HG02571 (cell line): ENCODE results near the gene IER5.

ENCODE experiments used
- ATAC-seq: cut with Tn5 transposase; IDR thresholded peaks from one replicate; pipeline ENCODE4 v1.9.1; 2021; ENCODE audit warnings: mild to moderate bottlenecking, moderate library complexity; ENCODE audit not compliant: unreplicated experiment

The IER5 gene

DNA sequence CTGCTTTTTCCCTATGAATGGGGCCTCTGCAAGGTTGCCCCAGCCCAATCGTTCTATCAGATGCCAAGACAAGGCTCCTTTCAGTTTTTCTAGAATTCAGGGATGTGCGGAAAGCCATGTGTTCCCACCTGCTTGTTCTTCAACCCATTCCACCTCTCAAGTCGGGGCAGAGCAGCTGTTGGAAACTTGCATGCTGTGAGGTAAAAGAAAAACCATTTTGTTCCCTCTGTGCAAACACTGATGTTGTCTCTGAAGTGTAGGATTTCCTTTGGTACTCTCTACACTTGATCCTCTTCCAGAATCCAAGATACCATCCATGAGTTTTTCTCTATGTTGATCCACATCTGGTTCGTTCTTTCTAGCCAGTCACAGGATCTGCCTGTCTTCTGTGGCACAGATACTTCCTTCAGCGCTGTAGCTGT lies 7.3 kb downstream of the IER5 start:
- ATAC-seq: no peak

DNA sequence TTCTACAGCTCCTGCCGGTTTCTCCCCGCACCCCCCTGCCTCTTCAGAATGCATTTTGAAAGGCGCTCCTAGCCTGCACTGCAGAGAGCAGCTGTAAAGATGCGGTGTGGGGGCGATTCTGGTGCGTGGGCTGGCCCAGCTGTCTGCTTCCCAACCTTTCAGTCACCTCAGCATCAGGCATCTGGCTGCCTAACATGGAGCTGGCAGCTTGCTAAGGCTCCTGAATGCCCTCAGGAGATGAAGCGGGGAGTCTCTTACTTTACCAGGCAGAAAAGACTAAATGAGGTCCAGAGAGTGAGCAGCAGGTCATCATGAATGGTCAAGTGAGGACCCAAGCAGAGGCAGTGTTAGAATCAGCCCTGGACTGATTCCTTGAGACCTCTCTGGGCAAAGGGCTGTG lies 8.7 kb downstream of the IER5 start:
- no peak for ATAC-seq

DNA sequence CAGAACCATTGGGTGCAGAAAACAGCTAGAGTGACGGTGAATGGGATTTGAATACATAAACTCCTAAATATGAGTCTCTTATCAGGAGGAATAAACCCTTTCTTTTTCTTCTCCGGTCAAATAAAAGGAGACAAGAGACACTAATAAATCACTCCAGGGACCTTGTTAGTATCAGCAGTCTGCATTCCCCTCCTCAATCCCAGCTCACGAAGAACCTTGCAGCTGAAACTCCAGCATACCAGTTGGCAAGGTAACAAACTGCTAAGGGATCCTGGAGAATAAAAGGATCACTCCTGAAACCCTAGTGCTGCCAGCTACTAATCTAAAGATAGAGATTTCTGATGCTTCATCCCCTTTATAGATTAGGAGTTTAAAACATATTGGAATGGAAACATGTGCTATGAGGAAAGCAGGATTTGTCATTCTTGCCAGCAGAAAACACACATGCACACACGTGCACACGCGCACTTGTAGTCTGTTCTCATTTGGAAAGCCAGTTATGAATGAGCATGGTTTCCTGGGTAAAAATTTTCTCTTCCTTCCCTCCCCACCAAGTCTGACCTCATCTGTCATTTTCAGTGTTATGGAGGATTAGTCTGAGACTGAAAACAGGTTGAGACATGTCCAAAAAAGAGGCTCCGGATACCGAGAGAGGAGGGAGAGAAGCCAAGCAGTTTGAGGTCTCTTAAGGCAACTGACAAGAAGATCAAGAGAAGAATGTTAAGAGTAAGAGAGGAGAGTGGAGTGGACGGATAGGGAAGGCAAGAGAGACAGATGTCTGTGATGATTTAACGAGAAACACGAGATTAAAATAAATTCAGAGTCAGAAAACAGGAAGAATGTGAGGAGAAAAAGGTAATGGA lies 10.9 kb downstream of the IER5 start:
- peak; percentile 52 for ATAC-seq

DNA sequence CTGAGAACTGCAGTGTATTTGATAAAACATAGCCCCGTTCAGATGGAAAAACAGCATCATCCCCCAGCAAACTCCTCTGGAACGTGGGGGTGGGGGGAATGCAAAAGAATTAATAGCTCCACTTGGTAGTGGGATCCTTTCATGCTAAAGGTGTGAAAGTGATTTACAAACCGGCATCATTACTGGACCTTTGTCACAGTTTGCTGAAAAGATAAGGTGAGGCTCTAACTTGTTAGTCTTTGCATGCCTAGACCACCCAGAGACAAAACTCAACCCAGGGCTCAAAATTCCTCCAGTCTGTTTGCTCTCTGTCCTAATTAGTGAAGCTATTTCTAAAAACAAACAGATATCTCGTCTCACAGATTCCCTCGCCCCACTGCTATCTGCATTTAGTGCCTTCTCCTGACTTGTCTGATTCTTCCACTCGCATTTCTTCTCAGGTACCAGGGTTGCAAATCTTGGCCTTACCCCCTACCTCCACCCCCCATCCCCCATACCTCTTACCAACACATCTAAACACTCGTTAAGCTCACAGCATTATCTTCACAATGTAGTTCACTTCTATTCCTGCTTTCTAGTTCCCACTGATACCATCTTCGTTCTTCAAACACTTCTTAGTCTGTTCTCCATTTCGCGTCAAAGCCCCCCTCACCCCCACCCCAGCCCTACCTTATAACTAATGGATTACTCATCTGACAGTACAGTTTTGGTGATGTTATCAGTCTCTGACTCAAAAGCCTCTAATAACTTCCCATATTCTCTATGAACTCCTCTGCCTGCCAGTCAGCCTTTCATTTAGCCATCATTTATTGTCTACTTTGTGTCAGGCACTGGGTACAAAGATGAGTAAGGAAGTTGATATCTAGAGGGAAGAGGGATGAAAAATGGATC lies 11.8 kb downstream of the IER5 start:
- ATAC-seq: no peak

DNA sequence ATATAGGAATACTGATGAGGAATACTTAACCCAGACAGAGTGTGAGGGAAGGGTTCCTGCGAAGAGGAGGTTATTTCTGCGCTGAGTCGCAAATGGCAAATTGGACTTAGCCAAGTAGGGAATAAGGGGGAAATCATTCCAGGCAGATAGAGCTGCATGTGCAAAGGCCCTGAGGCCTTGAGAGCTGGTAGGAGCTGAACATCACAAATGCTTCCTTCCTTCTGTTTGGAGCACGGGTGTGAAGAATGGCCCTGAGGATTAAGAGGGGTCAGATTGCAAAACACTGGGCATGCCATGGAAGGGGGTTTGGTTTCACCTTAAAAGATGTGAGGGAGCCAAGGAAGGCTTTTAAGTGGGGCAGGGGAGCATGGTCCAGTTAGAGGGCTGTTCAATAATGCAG lies 12.4 kb downstream of the IER5 start:
- no peak for ATAC-seq

DNA sequence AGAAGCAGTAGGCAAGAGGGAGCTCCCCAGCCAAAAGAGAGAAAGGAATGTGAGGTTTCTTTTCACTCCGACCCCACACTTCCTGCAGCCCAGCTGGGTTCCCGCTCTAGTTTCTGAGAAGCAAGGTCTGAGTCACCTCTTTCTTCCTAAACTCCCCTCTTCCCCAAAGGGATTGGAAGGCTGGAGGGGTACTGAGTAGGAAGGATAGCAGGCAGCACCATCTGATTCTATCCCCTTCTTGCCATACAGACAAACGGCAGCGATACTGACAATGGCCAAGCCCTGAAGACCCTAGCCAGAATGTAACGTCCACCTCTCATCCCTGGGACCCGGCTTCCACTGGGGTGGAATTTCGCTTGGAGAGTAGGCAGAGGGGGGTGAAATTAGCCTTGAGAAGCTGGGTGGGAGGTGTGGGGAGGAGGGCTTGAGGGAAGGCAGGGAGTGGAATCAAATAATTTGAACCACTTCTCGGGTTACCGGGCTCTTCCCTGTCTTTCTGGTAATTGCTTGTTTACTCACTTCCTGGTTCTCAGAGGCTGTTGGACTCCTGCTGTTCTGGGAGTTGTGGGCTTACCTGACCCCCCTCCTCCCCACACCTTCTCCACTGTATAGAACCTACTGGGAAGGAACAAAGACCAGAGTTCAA lies 13.2 kb downstream of the IER5 start:
- no peak for ATAC-seq

DNA sequence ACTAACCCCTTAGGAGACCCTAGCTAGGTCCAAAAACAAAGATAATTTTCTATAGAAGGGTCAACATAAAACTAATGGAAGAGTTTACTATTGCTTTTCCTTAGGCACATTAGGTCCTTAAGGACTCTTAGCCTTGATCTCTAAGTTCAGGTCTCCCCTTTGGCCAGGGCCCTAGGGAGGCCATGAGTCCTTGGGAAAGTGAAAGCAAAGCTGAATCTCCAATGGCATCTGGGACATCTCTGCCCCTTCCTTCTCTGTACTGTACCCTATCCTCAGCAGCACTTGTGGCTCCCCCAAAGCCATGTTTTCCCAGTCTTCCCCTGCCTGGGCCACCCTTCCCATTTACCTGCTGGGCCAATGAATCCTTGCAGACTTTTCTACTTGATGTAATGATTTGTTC lies 14.3 kb downstream of the IER5 start:
- no peak for ATAC-seq

DNA sequence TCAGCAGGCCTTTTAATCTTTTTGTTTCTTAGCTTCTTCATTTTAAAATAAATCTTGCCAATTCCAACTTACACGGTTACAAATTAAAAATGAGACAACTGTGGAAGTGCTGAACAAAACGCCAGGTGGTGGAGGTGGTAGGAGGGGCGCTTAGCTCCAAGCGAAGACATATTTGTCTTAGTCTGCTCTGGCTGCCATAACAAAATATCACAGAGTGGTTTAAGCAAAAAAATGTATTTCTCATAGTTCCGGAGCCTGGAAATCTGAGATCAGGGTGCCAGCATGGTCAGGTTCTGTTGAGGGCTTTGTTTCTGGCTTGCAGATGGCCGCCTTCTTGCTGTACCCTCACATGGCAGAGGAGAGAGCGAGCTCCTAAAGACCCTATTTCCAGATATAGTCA lies 14.9 kb downstream of the IER5 start:
- ATAC-seq: no peak

DNA sequence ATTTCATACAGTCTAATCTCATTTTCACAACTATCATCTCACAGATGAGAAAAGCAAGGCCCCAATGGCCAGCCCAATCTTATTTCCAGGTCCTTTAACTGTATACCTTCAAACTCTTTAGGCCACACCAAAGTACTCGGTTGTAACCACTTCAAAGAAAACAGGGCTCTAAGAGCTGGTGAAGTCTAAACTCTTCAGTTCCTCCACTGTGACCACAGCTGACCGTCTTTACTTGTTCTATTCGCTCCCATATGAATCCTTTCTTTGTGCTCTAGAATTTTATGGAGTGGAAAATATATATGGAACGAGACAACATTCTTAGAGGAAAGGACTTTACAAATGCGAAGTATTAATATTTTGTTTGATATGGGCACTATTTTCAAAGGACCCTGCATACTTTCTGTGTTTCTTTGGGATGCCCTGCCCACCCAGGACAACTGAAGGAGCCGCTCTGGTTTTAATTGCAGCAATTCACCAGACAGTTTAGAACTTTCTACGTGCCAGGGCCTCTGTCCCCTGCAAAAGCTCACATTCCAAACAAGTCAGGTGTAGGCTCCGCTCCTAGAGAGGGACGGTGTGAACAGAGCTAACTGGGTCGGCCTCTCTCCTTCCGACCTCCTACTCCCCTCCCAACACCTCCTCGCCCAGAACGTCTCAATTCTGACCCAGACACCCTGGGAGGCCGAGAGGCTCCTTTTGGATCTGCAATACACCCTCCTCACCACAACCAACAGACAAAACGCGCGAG lies 15.7 kb downstream of the IER5 start:
- ATAC-seq: peak; percentile 18

DNA sequence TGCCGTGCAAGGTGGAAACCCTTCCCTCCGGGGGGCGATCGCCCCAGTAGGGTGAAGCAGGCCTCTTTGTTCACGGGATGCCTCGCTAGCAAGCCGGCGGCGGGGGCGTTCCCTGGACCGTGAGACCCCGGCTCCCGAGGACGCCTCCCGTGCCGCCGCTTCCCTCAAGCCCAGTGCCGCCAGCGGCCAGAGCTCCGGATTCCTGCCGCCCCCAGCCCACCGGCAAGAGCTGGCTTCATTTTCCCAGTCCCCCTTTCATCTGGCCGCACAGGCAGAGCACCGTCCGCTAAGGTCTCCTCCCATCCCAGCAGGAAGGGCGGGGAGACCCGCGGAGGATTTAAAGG lies 16.3 kb downstream of the IER5 start:
- ATAC-seq: peak; percentile 16

DNA sequence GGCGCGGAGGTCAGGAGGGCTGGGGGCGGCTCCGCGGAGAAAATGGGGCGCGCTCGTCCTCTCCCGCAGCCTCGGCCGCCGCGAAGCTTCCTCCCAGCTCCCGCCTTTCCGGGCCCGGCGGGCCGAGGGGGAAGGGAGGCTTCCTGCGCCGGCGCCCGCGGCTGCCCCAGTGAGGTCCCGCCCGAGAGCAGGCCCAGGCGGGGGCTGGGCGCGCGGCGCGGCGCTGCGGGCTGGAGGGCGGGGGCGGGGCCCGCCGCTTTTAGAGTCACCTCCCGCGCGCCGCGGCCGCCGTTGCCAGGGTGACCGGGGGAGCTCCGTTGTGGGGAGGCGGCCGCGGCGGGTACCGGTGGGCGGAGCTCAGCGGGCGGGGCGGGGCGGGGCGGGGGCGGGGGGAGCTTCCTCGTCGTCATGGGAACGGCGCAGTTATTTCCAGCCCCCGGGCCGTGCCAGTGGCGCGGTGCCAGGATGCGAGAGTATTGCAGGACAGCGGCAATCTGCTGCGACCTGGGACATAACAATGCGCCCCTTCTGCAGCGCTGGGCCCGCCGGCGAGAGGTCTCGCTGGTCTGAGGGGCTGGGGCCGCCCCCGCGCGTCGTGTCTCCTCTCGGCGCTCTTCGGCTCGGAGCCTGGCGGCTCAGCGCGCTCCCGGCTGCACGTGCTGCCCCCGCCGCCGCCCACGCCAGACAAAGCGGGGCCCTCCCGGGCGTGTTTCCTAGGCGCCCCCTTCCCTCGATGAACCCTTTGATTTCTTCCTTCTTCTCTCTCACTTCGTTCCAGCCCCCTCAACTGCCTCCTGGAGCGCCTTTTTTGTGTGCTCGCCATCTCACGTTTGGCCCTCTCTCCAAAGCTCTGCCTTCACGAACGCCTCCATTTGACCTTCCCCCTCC lies 16.9 kb downstream of the IER5 start:
- ATAC-seq: peak; percentile 77

DNA sequence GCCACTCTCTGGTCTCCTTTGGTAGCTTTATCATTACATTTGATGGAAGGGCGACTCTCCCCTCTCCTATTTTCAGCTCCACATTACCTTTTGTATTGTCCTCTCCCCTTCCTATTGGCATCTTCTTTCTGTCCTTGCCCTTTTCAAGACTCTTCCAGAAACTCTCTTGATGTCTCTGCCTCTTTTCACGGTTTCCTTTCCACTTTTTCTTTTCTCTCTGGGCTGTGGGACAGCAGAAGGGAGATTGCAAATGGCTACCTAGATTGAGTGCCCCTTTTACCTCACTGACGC lies 17.5 kb downstream of the IER5 start:
- ATAC-seq: no peak

DNA sequence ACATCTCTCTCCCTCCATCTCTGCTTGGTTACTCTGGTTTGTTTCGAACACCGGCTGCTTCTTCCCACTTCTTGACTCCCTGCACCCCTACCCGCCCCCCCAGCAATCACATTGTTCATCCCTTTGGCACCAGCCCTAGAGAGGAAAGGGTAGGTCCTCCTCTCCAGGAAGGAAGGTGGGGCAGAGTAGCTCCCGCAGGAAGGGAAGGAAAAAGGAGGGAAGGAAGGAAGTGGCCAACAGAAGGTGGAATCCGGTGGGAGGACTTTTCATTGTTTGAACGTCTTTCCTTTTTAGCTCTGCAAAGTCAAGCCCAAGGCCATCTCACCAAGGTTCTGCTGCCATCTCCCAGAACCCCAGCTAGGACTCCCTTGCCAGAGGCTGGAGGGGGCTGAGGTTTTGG lies 18.0 kb downstream of the IER5 start:
- no peak for ATAC-seq

DNA sequence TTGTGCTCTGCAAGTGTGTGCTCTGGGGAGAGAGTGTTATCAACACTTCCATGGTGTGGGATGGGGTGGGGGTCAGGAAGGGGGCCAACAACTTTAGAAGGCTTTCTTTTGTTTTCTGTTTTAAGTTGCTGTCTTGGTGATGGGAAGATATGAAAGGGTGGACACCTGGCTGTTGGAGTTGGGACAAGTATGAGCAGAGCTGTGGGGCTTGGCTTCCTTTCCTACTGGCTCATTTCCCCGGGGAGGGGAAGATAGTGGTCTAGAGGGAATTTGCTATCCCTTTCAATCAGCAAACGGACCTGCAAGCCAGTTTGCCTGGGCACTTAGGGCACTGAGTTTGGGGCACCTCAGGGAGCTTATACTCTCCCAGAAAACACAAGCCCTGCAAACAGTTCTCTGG lies 19.2 kb downstream of the IER5 start:
- ATAC-seq: no peak

DNA sequence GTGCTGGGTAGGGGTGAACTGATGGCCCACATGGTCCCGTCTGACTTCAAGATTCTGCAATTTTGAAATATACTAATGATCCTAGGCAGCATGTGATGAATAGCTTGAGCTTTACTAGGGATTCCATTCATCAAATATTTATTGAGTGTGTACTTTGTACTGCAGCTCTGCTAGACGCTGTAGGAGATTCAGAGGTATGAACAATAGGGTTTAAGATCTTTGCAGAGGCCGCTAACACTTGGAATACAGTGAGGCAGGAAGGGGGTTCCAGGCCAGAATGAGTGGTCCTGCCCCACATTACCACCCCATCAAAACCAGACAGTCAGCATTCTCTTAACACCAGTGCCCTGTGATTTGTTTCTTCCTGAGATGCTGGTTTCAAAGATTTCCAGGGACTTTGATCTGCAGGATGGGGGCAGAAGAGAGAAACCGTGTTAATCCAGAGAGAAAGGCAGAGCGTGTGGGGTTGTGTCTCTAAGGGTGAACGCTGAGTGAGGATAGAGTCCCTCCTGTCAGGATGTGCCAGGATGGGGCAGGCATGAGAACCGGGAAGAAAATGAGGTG lies 19.9 kb downstream of the IER5 start:
- ATAC-seq: no peak

DNA sequence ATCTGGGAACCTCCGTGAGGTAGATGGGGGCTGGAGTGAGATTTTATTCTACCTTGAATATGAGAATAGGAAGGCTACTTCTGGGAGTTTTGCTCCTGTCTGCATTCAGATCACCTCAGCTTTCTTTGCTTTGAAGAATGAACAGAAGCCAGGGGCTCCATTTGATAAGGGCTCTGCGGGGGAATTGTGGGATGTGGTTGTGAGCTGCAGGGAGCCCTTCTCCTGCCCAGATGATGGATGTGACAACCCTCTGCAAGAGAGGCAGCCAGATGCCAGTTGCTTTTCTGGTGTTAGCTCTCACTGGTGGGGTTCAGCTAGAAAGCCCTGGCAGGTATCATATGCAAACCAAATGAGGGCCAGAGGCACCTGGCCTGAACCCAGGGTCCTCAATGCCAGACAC lies 21.5 kb downstream of the IER5 start:
- ATAC-seq: no peak

DNA sequence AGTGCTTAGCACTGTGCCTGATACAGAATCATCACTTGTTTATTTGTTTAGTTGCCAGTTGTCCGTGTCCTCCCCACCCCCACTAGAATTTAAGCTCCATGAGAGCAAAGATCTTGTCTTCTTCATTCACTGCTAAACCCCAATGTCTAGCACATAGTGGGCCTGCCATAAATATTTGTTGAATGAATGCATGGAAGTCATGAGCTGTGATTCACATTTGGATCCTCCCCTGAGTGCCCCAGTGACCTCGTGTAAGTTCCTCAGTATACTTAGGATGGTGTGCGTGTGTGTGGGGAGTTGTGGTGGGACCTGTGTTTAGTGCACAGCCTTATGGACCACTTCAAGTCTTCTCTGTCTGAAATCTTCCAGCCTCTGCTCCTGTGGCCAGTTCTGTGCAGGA lies 23.1 kb downstream of the IER5 start:
- no peak for ATAC-seq

DNA sequence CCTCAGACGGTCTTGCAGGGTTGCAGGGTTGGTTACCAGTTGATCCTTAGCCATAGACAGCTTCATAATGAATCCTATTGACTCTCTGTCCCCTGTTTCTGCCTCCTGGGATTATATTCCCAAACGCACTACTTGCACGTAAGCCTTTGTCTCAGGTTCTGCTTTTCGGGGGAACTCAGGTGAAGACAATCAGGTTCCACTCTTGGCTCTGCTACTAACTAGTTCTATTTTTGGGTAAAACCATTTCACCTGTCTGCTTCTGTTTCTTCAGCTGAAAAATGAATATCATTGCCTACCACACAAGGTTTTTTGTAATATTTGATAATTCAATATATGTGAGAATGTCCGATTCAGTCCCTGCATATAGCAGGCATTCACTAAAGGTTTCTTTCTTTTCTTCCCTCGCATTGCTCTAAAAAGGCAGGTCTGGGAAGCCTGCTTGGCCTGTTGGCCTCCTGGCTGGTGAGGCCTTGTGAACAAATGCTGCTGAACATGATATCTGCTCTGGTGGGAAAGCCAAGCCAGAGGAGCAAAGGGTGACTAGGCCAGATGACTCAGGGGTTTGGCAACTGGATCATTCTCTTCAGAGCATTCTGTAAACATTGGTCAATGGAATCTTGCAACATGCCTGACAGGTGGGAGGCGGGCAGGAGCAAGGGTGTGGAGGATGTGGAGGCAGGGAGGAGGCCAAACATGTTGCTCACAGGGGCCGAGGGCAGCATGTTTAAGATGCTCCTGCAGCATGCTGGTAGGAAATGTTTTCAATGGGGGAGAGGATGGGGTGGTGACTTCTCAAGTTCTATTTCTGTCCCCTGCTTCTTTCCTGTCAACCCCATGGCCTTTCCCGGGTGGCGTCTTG lies 23.8 kb downstream of the IER5 start:
- no peak for ATAC-seq

DNA sequence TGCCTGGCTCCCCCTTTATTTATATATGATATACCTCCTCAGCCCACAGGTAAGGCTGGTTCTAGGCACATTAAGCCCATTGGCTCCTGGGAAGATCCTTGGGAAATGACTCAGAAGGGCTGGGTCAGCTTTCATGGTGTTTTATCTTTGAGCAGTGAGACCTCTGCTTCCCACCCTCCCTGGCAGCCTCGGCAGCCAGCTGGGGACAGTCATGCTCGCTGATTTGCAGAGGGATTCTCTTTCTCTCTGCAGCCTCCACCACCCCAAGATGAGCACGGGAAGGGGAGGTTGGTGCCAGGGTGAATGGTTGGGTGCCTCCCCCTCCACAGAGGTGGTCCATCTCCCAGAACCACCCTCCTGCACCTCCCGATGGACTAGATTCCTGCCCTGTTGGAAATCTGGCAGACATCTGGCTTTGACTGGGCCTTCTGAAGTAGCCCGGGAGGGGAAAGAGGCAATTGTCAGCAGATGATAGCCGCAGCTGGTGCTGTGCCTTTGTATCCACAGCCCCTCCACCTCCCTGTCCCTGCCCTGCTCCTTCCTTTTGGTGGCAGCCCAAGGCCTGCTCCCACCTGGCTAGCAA lies 24.6 kb downstream of the IER5 start:
- no peak for ATAC-seq
